GM10248 (cell line): ENCODE measurements around the gene FANCL.
"Not testable (repeated sequence)": the region's sequence is repeated elsewhere in the genome, so short reads cannot be mapped to it uniquely, and the experiment has no call there.

ENCODE experiments used
- CTCF ChIA-PET: fragments of 300-600 bp; sonication (Branson Sonifier 250); formaldehyde crosslinking; extraction: SDS; loops from one replicate; lab custom pipeline; 2021; ENCODE audit warnings: antibody characterized with exemption; lab: Yijun Ruan, JAX
- POLR2A ChIA-PET: fragments of 350-650 bp; sonication (Branson Sonifier 250); formaldehyde crosslinking; extraction: SDS; loops from one replicate; lab custom pipeline; 2020; ENCODE audit warnings: antibody characterized with exemption; lab: Yijun Ruan, JAX
- DNase-seq: peaks from one replicate; pipeline ENCODE4 v3.0.0; 2012; ENCODE audit errors: extremely low spot score
- TF ChIP-seq, protein P1 (sequence below): IDR thresholded peaks from 2 replicates; pipeline ENCODE4 v1.5.1; 2012; ENCODE audit warnings: mild to moderate bottlenecking, low read depth; ENCODE audit errors: extremely low read depth, missing control alignments, control extremely low read depth

The FANCL gene

DNA sequence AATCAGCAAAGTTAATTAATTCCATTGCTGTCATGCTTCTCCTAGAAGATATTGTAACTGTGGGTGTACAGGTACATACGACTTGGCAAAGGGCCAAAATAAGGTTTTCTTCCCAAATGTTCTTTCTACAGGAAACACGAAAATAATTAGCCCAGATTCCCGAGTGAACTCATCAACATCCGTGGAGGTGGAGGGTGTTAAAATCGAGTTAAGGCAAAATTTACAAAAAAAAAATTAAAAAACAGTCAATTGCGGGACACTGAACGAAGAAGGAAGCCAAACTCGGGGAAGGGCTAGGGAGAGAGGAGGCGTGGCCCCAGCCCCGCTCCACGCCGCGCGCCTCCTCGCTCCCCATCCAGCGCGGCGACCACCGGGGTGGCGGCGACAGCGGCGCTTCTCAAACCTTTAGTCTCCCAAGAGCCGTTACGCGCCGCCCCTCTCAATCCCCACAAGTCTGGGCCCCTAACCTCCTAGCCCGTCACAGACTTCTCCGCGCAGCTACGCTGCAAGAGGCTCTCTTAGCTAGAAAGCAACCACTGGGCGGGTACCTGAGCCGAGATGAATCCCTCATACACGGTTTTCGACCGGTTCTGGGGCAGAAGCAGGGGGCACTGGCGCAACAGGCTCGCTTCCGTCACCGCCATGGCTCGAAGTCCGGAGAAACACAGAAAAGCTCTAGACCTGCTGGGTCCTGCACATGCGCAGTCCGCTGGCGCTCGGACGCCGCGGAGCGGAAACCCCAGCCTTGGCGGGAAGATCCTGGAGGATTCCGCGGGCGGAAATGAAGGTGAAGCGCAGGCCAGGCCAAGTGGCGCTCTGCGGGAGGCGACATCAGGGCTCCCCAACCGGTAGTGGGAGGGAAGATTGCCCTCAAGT, at the start of gene FANCL:
Gene FANCL (minus strand): TSS at position 656 of the 876 bp plus-strand sequence. CDS start 12 bp downstream, at position 644.
- DNase-seq, result peak; percentile 90
- ChIA-PET CTCF (interaction anchor here (0.6 kb wide), 1 partner anchor 50 kb away, joined by 3 read pairs; no protein-coding TSS in a partner anchor), POLR2A (no interaction called here)
- TF ChIP-seq, protein P1, sequence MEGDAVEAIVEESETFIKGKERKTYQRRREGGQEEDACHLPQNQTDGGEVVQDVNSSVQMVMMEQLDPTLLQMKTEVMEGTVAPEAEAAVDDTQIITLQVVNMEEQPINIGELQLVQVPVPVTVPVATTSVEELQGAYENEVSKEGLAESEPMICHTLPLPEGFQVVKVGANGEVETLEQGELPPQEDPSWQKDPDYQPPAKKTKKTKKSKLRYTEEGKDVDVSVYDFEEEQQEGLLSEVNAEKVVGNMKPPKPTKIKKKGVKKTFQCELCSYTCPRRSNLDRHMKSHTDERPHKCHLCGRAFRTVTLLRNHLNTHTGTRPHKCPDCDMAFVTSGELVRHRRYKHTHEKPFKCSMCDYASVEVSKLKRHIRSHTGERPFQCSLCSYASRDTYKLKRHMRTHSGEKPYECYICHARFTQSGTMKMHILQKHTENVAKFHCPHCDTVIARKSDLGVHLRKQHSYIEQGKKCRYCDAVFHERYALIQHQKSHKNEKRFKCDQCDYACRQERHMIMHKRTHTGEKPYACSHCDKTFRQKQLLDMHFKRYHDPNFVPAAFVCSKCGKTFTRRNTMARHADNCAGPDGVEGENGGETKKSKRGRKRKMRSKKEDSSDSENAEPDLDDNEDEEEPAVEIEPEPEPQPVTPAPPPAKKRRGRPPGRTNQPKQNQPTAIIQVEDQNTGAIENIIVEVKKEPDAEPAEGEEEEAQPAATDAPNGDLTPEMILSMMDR, result no peak

DNA sequence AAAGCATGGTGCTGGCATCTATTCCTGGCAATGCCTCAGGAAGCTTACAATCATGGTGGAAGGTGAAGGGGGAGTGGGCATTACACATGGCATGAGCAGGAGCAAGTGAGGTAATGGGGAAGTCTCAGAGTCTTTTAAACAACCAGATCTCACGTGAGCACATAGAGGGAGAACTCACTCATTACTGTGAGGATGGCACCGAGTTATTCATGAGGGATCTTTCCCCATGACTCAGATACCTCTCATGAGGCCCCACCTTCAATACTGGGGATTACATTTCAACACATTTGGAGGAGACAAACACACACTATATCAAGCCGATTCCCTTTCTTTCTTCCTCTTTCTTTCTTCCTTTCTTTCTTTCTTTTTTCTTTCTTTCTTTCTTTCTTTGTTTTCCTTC, 47.9 kb upstream of the FANCL start:
- no peak for DNase-seq
- POLR2A ChIA-PET, result no interaction called here
- TF ChIP-seq, protein P1, result no peak
- CTCF ChIA-PET, result no interaction called here

DNA sequence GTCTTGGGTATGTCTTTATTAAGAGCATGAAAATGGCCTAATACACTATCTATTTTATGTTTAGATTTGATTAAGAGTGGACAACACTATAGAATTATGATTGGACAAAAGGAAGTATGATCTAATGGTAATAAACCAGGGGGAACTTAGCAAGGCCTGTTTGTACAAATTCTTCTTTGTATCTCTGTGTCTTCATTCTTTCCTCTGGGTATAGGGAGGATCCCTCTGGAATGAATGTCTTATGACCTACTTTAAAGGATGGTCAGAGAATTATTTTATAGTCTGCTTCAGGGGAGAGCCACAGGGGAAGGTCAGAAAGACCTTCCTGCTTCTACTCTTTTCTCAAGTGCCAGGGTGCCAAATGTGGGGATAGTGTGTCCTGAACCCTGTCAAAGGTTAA, 42.8 kb upstream of the FANCL start:
- ChIA-PET CTCF (no interaction called here), POLR2A (no interaction called here)
- TF ChIP-seq, protein P1, result no peak
- no peak for DNase-seq

DNA sequence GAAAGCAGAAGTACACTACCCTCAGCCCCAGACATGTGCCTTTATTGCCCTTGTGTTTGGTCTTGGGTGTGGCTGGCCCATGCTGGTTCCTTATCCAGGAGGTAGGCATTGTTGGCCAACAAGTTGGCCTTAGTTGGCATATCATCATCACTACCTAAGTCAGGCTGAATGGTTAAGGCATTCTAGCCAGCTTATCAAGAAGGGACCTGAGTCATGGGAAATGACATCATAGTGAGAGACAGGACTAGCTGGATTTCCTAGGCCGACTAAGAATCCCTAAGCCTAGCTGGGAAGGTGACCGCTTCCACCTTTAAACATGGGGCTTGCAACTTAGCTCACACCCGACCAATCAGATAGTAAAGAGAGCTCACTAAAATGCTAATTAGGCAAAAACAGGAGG, 34.0 kb upstream of the FANCL start:
- DNase-seq, CTCF ChIA-PET, POLR2A ChIA-PET: not testable (repeated sequence)

DNA sequence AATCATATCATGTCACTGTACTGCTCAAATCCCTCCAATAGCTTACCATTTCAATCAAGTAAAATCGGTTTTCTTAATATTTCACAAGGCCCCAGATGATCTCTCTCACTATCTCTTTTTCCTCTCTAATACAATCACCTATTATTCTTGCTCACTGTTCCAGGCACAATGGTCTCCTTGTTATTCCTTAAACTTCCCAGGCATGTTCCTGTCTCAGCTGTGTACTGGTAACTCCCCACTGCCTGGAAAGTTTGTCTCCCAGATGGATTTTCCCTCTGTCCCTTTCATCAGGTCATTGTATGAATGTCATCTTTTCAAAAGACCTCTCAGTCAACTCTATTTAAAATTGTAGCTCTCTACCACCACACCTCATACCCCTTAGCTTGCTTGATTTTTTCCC, 30.7 kb upstream of the FANCL start:
- POLR2A ChIA-PET, result no interaction called here

DNA sequence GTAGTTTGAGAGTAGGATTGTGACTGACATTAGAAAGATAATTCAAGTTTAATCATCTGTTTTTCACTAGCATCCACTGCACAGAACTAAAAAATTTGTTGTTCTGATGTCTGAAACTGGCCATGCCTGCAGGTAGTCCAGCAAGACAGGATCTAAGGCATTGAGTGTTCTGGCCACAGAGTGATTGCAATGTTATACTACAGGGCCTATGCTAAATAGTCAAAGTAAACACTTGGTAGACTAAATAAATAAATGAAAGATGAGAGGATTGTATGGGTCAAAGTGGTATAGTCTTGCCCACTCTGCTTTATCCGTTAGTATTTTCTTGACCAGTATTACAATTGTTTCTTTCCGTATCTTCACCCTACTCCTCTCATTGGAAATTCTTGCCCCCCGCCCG, 27.6 kb upstream of the FANCL start:
- TF ChIP-seq, protein P1, result no peak
- POLR2A ChIA-PET, result no interaction called here
- DNase-seq, result no peak
- CTCF ChIA-PET, result interaction anchor here (1.8 kb wide), 1 partner anchor 18 kb away, joined by 5 read pairs; no protein-coding TSS in a partner anchor

More for the DNA sequence above, 30.7 kb upstream of the FANCL start:
- no peak for DNase-seq
- CTCF ChIA-PET, result no interaction called here
- TF ChIP-seq, protein P1, result no peak

DNA sequence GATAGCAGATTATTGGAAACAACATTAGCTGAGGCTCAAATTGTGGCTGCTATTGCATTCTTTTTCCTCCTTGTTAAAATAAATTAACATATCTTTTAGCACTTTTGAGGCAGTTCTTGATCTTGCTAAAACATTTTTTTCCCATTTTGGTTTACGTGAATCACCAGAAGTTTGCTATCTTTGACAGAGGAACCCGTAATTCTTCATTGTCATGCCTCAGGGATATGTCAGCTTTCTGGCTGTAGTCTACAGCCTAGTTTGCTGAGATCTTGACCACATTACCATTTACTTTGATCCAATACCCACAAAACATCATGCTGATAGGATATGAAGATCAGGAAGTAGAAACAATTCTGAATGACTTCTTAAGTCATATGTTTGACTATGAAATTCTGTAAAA, 25.1 kb upstream of the FANCL start:
- POLR2A ChIA-PET, result no interaction called here
- TF ChIP-seq, protein P1, result no peak
- CTCF ChIA-PET, result interaction anchor here (0.7 to 3.5 kb wide), 2 partner anchors 11 to 16 kb away, joined by 3 to 13 read pairs; no protein-coding TSS in a partner anchor
- DNase-seq, result no peak
